Measurements from ENCODE around the gene KIAA0930.
"Not testable (repeated sequence)": the region's sequence is repeated elsewhere in the genome, so short reads cannot be mapped to it uniquely, and the experiment has no call there.

KIAA0930 gene

GRCh38 chr22:45200860-45201511 is 39.7 kb downstream of the KIAA0930 start:
- no peak for DNase-seq

GRCh38 chr22:45200230-45200629 is 40.5 kb downstream of the KIAA0930 start:
- DNase-seq: no peak

GRCh38 chr22:45199723-45200122 is 41.0 kb downstream of the KIAA0930 start:
- DNase-seq: no peak

- no peak for DNase-seq
These were observed 42.3 kb downstream of the KIAA0930 start for GRCh38 chr22:45198463-45198795.

- DNase-seq: no peak
These were observed 42.9 kb downstream of the KIAA0930 start for GRCh38 chr22:45197606-45198462.

GRCh38 chr22:45196926-45197605 is 43.6 kb downstream of the KIAA0930 start:
- no peak for DNase-seq

- no peak for DNase-seq
These were observed 44.4 kb downstream of the KIAA0930 start for GRCh38 chr22:45196308-45196707.

- DNase-seq: no peak
These were observed 45.1 kb downstream of the KIAA0930 start for GRCh38 chr22:45195616-45196015.

GRCh38 chr22:45194686-45195085 is 46.0 kb downstream of the KIAA0930 start:
- no peak for DNase-seq

- peak in 1 of 14 donors; percentile 7 for DNase-seq
These were observed 48.0 kb downstream of the KIAA0930 start for GRCh38 chr22:45192701-45193187.

GRCh38 chr22:45191746-45192145 is 48.9 kb downstream of the KIAA0930 start:
- DNase-seq: not testable (repeated sequence)

GRCh38 chr22:45190202-45190872 is 50.4 kb downstream of the KIAA0930 start:
- DNase-seq: no peak

- DNase-seq: no peak
These were observed 51.9 kb downstream of the KIAA0930 start for GRCh38 chr22:45188779-45189178.

GRCh38 chr22:45187891-45188290 is 52.8 kb downstream of the KIAA0930 start:
- no peak for DNase-seq

- no peak for DNase-seq
These were observed 54.8 kb downstream of the KIAA0930 start for GRCh38 chr22:45185718-45186514.

GRCh38 chr22:45183974-45184373 is 56.7 kb downstream of the KIAA0930 start:
- no peak for DNase-seq

- no peak for DNase-seq
These were observed 58.9 kb downstream of the KIAA0930 start for GRCh38 chr22:45181766-45182165.

GRCh38 chr22:45181240-45181639 is 59.5 kb downstream of the KIAA0930 start:
- DNase-seq: no peak

GRCh38 chr22:45180146-45180679 is 60.5 kb downstream of the KIAA0930 start:
- DNase-seq: no peak

GRCh38 chr22:45179276-45180049 is 61.2 kb downstream of the KIAA0930 start:
- DNase-seq: no peak

Measured in C1 segment of cervical spinal cord (tissue), 14 donors.